H1 (cell line): ENCODE results near the gene CARD11. TPM values are rescaled to one million over a fixed set of nuclear protein-coding genes. Genes with fewer than 3 reads are reported as not detected.

Source experiments
- KDM5A ChIP-seq: fragments of 200-600 bp; IDR thresholded peaks from 2 replicates; pipeline ENCODE4 v1.7.1; 2012; ENCODE audit warnings: mild to moderate bottlenecking, low read length, inconsistent platforms, mixed read lengths
- TCF12 ChIP-seq: IDR thresholded peaks from 2 replicates; pipeline ENCODE4 v1.6.1; 2011; ENCODE audit warnings: low read depth, mild to moderate bottlenecking, low read length
- polyA plus RNA-seq, 7 experiments: library from polyadenylated mRNA; depleted of rRNA in 3 of 7; stranded (reverse) in 5 of 7; unstranded in 2 of 7; fragments of >200 nt in 5 of 7; fragments of 200-250 nt in 2 of 7; gene quantifications; 1 replicate in 5 of 7; 2 replicates in 1 of 7; 4 replicates in 1 of 7; pipeline versions ENCODE4 v1.2.1 to v1.2.3, GENCODE V29; 2011 to 2013; ENCODE audit warnings: missing spikeins in 2 of 7, mixed read lengths in 2 of 7
- total RNA-seq: library from RNA; stranded (reverse); fragmentation: NEBNext Ultra II Directional; extraction: Animal tissue kit (Norgen Biotek cat#: 25700); gene quantifications from 2 replicates; pipeline ENCODE4 v1.2.1, GENCODE V29; 2021
- TF ChIP-seq, protein P1 (sequence below): fragments of 300-600 bp; sonication (generic); IDR thresholded peaks from 2 replicates; pipeline ENCODE4 v1.7.1; 2012; ENCODE audit warnings: low read length, moderate library complexity, mild to moderate bottlenecking, inconsistent platforms; ENCODE audit not compliant: insufficient replicate concordance

Gene CARD11
- total and polyA plus RNA-seq, 2 of the 8 experiments (the other 6 are each of a cell fraction or from before 2014, with no cell fraction given): 12.6 to 29.8 TPM

DNA sequence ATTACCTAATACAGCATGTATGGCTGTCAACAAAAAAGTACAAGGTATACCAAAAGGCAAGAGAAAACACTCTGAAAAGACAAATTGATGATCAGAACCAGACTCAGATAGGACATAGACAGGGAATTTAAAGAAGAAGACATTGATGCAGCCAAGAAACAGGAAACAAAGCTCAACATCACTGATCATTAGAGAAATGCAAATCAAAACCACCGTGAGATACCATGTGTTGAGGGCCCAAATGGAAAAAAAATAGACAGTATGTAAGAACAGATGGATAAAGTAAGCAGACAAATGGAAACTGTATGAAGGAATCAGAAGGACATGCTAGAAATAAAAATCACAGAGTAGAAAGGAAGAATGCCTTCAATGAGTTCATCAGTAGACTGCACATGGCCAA lies 23.3 kb downstream of the CARD11 start (continued):
- TF ChIP-seq, protein P1, sequence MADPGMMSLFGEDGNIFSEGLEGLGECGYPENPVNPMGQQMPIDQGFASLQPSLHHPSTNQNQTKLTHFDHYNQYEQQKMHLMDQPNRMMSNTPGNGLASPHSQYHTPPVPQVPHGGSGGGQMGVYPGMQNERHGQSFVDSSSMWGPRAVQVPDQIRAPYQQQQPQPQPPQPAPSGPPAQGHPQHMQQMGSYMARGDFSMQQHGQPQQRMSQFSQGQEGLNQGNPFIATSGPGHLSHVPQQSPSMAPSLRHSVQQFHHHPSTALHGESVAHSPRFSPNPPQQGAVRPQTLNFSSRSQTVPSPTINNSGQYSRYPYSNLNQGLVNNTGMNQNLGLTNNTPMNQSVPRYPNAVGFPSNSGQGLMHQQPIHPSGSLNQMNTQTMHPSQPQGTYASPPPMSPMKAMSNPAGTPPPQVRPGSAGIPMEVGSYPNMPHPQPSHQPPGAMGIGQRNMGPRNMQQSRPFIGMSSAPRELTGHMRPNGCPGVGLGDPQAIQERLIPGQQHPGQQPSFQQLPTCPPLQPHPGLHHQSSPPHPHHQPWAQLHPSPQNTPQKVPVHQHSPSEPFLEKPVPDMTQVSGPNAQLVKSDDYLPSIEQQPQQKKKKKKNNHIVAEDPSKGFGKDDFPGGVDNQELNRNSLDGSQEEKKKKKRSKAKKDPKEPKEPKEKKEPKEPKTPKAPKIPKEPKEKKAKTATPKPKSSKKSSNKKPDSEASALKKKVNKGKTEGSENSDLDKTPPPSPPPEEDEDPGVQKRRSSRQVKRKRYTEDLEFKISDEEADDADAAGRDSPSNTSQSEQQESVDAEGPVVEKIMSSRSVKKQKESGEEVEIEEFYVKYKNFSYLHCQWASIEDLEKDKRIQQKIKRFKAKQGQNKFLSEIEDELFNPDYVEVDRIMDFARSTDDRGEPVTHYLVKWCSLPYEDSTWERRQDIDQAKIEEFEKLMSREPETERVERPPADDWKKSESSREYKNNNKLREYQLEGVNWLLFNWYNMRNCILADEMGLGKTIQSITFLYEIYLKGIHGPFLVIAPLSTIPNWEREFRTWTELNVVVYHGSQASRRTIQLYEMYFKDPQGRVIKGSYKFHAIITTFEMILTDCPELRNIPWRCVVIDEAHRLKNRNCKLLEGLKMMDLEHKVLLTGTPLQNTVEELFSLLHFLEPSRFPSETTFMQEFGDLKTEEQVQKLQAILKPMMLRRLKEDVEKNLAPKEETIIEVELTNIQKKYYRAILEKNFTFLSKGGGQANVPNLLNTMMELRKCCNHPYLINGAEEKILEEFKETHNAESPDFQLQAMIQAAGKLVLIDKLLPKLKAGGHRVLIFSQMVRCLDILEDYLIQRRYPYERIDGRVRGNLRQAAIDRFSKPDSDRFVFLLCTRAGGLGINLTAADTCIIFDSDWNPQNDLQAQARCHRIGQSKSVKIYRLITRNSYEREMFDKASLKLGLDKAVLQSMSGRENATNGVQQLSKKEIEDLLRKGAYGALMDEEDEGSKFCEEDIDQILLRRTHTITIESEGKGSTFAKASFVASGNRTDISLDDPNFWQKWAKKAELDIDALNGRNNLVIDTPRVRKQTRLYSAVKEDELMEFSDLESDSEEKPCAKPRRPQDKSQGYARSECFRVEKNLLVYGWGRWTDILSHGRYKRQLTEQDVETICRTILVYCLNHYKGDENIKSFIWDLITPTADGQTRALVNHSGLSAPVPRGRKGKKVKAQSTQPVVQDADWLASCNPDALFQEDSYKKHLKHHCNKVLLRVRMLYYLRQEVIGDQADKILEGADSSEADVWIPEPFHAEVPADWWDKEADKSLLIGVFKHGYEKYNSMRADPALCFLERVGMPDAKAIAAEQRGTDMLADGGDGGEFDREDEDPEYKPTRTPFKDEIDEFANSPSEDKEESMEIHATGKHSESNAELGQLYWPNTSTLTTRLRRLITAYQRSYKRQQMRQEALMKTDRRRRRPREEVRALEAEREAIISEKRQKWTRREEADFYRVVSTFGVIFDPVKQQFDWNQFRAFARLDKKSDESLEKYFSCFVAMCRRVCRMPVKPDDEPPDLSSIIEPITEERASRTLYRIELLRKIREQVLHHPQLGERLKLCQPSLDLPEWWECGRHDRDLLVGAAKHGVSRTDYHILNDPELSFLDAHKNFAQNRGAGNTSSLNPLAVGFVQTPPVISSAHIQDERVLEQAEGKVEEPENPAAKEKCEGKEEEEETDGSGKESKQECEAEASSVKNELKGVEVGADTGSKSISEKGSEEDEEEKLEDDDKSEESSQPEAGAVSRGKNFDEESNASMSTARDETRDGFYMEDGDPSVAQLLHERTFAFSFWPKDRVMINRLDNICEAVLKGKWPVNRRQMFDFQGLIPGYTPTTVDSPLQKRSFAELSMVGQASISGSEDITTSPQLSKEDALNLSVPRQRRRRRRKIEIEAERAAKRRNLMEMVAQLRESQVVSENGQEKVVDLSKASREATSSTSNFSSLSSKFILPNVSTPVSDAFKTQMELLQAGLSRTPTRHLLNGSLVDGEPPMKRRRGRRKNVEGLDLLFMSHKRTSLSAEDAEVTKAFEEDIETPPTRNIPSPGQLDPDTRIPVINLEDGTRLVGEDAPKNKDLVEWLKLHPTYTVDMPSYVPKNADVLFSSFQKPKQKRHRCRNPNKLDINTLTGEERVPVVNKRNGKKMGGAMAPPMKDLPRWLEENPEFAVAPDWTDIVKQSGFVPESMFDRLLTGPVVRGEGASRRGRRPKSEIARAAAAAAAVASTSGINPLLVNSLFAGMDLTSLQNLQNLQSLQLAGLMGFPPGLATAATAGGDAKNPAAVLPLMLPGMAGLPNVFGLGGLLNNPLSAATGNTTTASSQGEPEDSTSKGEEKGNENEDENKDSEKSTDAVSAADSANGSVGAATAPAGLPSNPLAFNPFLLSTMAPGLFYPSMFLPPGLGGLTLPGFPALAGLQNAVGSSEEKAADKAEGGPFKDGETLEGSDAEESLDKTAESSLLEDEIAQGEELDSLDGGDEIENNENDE: no peak
- TF ChIP-seq TCF12 (no peak), KDM5A (no peak)
